ENCODE measurements around the gene PLEKHG4.

- TF ChIP-seq POLR2A (IDR thresholded peaks at IDR 0.05; ENCODE audit: low read depth, low read length), result no peak
- no peak for TF ChIP-seq POLR2AphosphoS5 (IDR thresholded peaks at IDR 0.05; ENCODE audit: low read depth, low read length)
These were observed 31.2 kb downstream of the PLEKHG4 start for GRCh38 chr16:67310561-67310960.

All from GM12892 (cell line).